Esophagus muscularis mucosa (tissue), 4 donors: Measurements from ENCODE around the gene AGXT2. TPM values are rescaled to one million over a fixed set of nuclear protein-coding genes. Genes with fewer than 3 reads are reported as not detected.
A peak's percentile ranks its signal among the peaks of the same experiment; 100 is the strongest.
"Not testable (repeated sequence)": the region's sequence is repeated elsewhere in the genome, so short reads cannot be mapped to it uniquely, and the experiment has no call there.

Experiments used
- DNase-seq: peaks from one replicate; pipeline ENCODE4 v3.0.0-alpha.2; 2017; ENCODE audit errors: extremely low spot score
- H3K27ac ChIP-seq, 4 donors: fragments of 200-600 bp; sonication (generic); replicated peaks in 1 of 4; 1 replicate in 3 of 4; 2 replicates in 1 of 4; pipeline ENCODE4 v1.5.1; 2016 to 2019; ENCODE audit warnings: mild to moderate bottlenecking in 1 of 4
- H3K27me3 ChIP-seq, 4 donors: fragments of 200-600 bp; sonication (generic); one replicate each; pipeline versions ENCODE4 v1.5.1 to v1.6.0; 2016 to 2019
- H3K36me3 ChIP-seq, 4 donors: fragments of 200-600 bp; sonication (generic); one replicate each; pipeline ENCODE4 v1.5.1; 2016 to 2019
- H3K4me1 ChIP-seq, 4 donors: fragments of 200-600 bp; sonication (generic); one replicate each; pipeline ENCODE4 v1.5.1; 2016 to 2019
- H3K4me3 ChIP-seq, 4 donors: fragments of 200-600 bp; sonication (generic); 1 replicate in 2 of 4; 2 replicates in 2 of 4; pipeline ENCODE4 v1.5.1; 2016 to 2019; ENCODE audit warnings: mild to moderate bottlenecking in 4 of 4, moderate library complexity in 1 of 4
- H3K9me3 ChIP-seq, 4 donors: fragments of 200-600 bp; sonication (generic); 1 replicate in 3 of 4; 2 replicates in 1 of 4; pipeline ENCODE4 v1.5.1; 2016 to 2019
- CTCF ChIP-seq, 3 experiments: fragments of 200-600 bp in 2 of 3; fragments of 450-650 bp in 1 of 3; sonication (generic) in 2 of 3; IDR thresholded peaks; one replicate each; pipeline ENCODE4 v1.5.1; 2017 to 2019; ENCODE audit warnings: antibody characterized with exemption in 3 of 3, mild to moderate bottlenecking in 2 of 3, moderate library complexity in 1 of 3
- EP300 ChIP-seq: sonication (generic); formaldehyde crosslinking; IDR thresholded peaks from one replicate; pipeline ENCODE4 v1.6.1; 2017; ENCODE audit warnings: antibody characterized with exemption
- POLR2A ChIP-seq: fragments of 450-650 bp; IDR thresholded peaks from one replicate; pipeline ENCODE4 v1.6.1; 2017; ENCODE audit warnings: antibody characterized with exemption, moderate library complexity, mild to moderate bottlenecking, low read depth
- POLR2AphosphoS5 ChIP-seq, 2 donors: sonication (generic); formaldehyde crosslinking; IDR thresholded peaks; one replicate each; pipeline ENCODE4 v1.6.1; 2017; ENCODE audit warnings: antibody characterized with exemption in 2 of 2
- WGBS: methylation state at CpG from one replicate; pipeline ENCODE4 v1.1.5; 2018; 5-methylcytosine and 5-hydroxymethylcytosine counted together
- intact Hi-C: fragments of 100-400 bp; cut with DNase I; formaldehyde crosslinking; loops from one replicate; pipeline ENCODE4 v1.15.1; 2023
- total RNA-seq, 4 donors: library from RNA; depleted of rRNA; stranded (reverse); fragments of >200 nt; gene quantifications; one replicate each; pipeline versions ENCODE4 v1.1.0 to v1.2.1, GENCODE V29; 2016

The AGXT2 gene
- total RNA-seq, 4 donors from 2014 or later: not detected

- Histone ChIP-seq H3K4me3 (no peak overlapping the region), H3K36me3 (no peaks in the 10 kb centered on the region), H3K4me1 (no peaks in the 10 kb centered on the region), H3K9me3 (no peaks in the 10 kb centered on the region), H3K27me3 (no peaks in the 10 kb centered on the region), H3K27ac (no peak overlapping the region)
- intact Hi-C loops: no loop called here
- DNase-seq: no peak
- WGBS: 86% methylated on average over 4 of the region's 4 CpGs
- TF ChIP-seq EP300 (no peak), POLR2A (no peak), POLR2AphosphoS5 (IDR thresholded peaks at IDR 0.05) (no peak), CTCF (IDR thresholded peaks at IDR 0.05) (no peak)
These were observed 5.0 kb downstream of the AGXT2 start for GRCh38 chr5:35042781-35043180.

- no peaks in the 10 kb centered on the region for H3K9me3 ChIP-seq
- TF ChIP-seq POLR2A: no peak
- no peak for TF ChIP-seq EP300
- no peak for TF ChIP-seq CTCF (IDR thresholded peaks at IDR 0.05)
- no peak for TF ChIP-seq POLR2AphosphoS5 (IDR thresholded peaks at IDR 0.05)
- H3K36me3 ChIP-seq: no peaks in the 10 kb centered on the region
- WGBS: 37% methylated on average over 3 of the region's 3 CpGs
- intact Hi-C loops: no loop called here
- no peak overlapping the region for H3K4me3 ChIP-seq
- no peaks in the 10 kb centered on the region for H3K4me1 ChIP-seq
- no peak overlapping the region for H3K27ac ChIP-seq
- H3K27me3 ChIP-seq: no peaks in the 10 kb centered on the region
- peak; percentile 34 for DNase-seq
These were observed 6.5 kb downstream of the AGXT2 start for GRCh38 chr5:35041261-35041660.

- no peak for TF ChIP-seq EP300
- TF ChIP-seq CTCF (IDR thresholded peaks at IDR 0.05): no peak
- no peak for TF ChIP-seq POLR2A
- no peak for TF ChIP-seq POLR2AphosphoS5 (IDR thresholded peaks at IDR 0.05)
- Histone ChIP-seq H3K9me3 (no peaks in the 10 kb centered on the region), H3K27me3 (no peaks in the 10 kb centered on the region), H3K4me3 (no peak overlapping the region), H3K36me3 (no peaks in the 10 kb centered on the region), H3K27ac (no peak overlapping the region), H3K4me1 (no peaks in the 10 kb centered on the region)
- DNase-seq: no peak
- intact Hi-C loops: no loop called here
- 87% methylated on average over 2 of the region's 2 CpGs for WGBS
These were observed 8.9 kb downstream of the AGXT2 start for GRCh38 chr5:35038891-35039290.

- 80% methylated on average over 4 of the region's 4 CpGs for WGBS
- Histone ChIP-seq H3K9me3 (no peaks in the 10 kb centered on the region), H3K27ac (no peak overlapping the region), H3K27me3 (no peaks in the 10 kb centered on the region), H3K4me3 (no peak overlapping the region), H3K36me3 (no peaks in the 10 kb centered on the region), H3K4me1 (no peaks in the 10 kb centered on the region)
- no peak for DNase-seq
- intact Hi-C loops: no loop called here
- TF ChIP-seq POLR2A: no peak
- TF ChIP-seq POLR2AphosphoS5 (IDR thresholded peaks at IDR 0.05): no peak
- no peak for TF ChIP-seq EP300
- no peak for TF ChIP-seq CTCF (IDR thresholded peaks at IDR 0.05)
These were observed 11.2 kb downstream of the AGXT2 start for GRCh38 chr5:35036536-35036935.

- intact Hi-C loops, H3K36me3 ChIP-seq, H3K4me1 ChIP-seq, H3K27ac ChIP-seq, H3K9me3 ChIP-seq, H3K4me3 ChIP-seq, DNase-seq, H3K27me3 ChIP-seq: not testable (repeated sequence)
- WGBS: 93% methylated on average over 4 of the region's 4 CpGs
These were observed 11.8 kb downstream of the AGXT2 start for GRCh38 chr5:35035929-35036328.
